Activated CD4-positive, alpha-beta T cell treated with anti-CD3 and anti-CD28 coated beads, Interleukin-2, amount 50 U/mL, for 4 hours (primary cell): ENCODE results near the gene IER5L.
A peak's percentile ranks its signal among the peaks of the same experiment; 100 is the strongest.
"Not testable (repeated sequence)": the region's sequence is repeated elsewhere in the genome, so short reads cannot be mapped to it uniquely, and the experiment has no call there.

Experiments used
- DNase-seq, 2 experiments: peaks; one replicate each; pipeline ENCODE4 v3.0.0-alpha.2; 2020

IER5L gene

GRCh38 chr9:129178568-129179382, 714 bp upstream of the IER5L start:
- DNase-seq = no peak

GRCh38 chr9:129177443-129177790, 644 bp downstream of the IER5L start:
- DNase-seq = no peak

GRCh38 chr9:129176701-129177442, 1.2 kb downstream of the IER5L start:
- no peak for DNase-seq

GRCh38 chr9:129175825-129176633, 2.0 kb downstream of the IER5L start:
- DNase-seq = peak in 1 of 2 experiments; percentile 15

GRCh38 chr9:129175515-129175824, 2.6 kb downstream of the IER5L start:
- no peak for DNase-seq

GRCh38 chr9:129174724-129175514, 3.1 kb downstream of the IER5L start:
- no peak for DNase-seq

GRCh38 chr9:129174102-129174723, 3.8 kb downstream of the IER5L start:
- peak; percentile 76 to 79 for DNase-seq

GRCh38 chr9:129173296-129174101, 4.6 kb downstream of the IER5L start:
- DNase-seq = no peak

GRCh38 chr9:129172816-129173215, 5.2 kb downstream of the IER5L start:
- no peak for DNase-seq

GRCh38 chr9:129171993-129172751, 5.9 kb downstream of the IER5L start:
- no peak for DNase-seq

- DNase-seq = no peak
These were observed 7.8 kb downstream of the IER5L start for GRCh38 chr9:129170229-129170628.

- no peak for DNase-seq
These were observed 11.2 kb downstream of the IER5L start for GRCh38 chr9:129166623-129167557.

GRCh38 chr9:129165198-129165597, 12.9 kb downstream of the IER5L start:
- no peak for DNase-seq

GRCh38 chr9:129164246-129164930, 13.7 kb downstream of the IER5L start:
- no peak for DNase-seq

GRCh38 chr9:129163753-129164152, 14.3 kb downstream of the IER5L start:
- no peak for DNase-seq

- DNase-seq = not testable (repeated sequence)
These were observed 14.8 kb downstream of the IER5L start for GRCh38 chr9:129163198-129163670.

- no peak for DNase-seq
These were observed 15.4 kb downstream of the IER5L start for GRCh38 chr9:129162497-129163197.

GRCh38 chr9:129161534-129161837, 16.6 kb downstream of the IER5L start:
- no peak for DNase-seq
